ENCODE measurements around the gene PSMG1.
"Not testable (repeated sequence)": the region's sequence is repeated elsewhere in the genome, so short reads cannot be mapped to it uniquely, and the experiment has no call there.

PSMG1 gene

GRCh38 chr21:39188521-39189139 is 5.4 kb upstream of the PSMG1 start:
- DNase-seq (ENCODE audit: low spot score): no peak

DNA sequence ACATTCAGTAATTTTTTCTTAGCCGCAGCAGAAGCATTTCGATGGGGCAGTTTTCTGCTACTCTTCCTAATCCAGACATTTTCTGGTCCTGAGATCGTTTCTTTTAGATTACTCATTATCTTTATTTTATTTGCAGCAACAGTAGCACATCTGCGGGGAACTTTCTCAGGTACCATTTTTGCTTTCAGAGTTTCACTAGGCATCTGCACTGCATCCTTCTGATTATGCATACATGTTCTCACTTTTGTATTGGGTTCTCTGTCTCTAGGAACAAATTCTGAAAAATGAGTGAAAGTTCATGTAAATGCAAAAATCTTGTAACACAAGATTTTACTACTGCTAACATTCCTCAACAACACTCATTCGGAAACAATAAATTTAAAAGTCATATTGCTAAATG is 3.9 kb upstream of the PSMG1 start:
- DNase-seq (ENCODE audit: low spot score): no peak

- no peak for DNase-seq (ENCODE audit: low spot score)
Observed at GRCh38 chr21:39186676-39187075, 3.4 kb upstream of the PSMG1 start.

- no peak for DNase-seq (ENCODE audit: low spot score)
Observed at GRCh38 chr21:39185157-39185556, 1.9 kb upstream of the PSMG1 start.

GRCh38 chr21:39184050-39184980 is 1.1 kb upstream of the PSMG1 start:
- DNase-seq (ENCODE audit: low spot score): no peak

- no peak for DNase-seq (ENCODE audit: low spot score)
Observed at GRCh38 chr21:39182484-39183271, 573 bp downstream of the PSMG1 start.

DNA sequence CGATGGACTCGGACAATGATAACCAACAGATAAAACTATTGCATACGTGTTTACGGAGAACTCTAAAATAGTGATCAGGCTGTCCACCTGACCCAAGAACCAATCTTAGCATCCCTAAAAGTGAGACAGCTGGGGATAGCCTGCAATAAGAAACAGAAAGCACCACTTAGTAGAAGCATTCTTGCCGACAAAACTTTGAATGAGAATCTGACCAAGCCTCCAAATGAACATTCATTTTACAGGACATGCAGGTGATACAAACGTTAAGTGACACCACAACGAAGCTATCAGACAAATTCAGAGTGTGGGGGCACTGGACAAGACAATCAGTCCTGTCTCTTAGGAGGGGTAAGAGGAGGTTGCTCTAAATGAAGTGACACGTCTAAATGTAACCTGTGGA is 1.2 kb downstream of the PSMG1 start:
- DNase-seq (ENCODE audit: low spot score): no peak

DNA sequence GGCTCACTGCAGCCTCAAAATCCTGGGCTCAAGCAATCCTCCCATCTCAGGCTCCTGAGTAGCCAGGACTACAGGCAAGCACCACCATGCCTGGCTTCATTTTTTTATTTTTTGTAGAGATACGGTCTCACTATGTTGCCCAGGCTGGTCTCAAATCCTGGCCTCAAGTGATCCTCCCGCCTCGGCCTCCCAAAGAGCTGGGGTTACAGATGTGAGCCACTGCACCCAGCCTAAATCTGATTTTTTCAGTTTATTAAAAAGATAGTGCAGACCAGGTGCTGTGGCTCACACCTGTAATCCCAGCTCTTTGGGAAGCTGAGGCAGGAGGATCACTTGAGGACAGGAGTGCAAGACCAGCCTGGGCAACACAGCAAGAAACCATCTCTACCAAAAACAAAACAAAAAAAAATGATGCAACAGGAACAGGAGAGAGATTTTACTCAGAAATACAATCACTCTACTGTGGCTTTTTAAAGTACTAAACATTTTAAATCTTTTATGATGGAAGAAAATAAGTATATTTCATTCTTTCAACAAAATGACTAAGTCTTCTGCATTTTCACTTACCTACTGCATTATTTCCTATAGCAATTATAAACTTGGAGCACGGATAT is 1.9 kb downstream of the PSMG1 start:
- no peak for DNase-seq (ENCODE audit: low spot score)

DNA sequence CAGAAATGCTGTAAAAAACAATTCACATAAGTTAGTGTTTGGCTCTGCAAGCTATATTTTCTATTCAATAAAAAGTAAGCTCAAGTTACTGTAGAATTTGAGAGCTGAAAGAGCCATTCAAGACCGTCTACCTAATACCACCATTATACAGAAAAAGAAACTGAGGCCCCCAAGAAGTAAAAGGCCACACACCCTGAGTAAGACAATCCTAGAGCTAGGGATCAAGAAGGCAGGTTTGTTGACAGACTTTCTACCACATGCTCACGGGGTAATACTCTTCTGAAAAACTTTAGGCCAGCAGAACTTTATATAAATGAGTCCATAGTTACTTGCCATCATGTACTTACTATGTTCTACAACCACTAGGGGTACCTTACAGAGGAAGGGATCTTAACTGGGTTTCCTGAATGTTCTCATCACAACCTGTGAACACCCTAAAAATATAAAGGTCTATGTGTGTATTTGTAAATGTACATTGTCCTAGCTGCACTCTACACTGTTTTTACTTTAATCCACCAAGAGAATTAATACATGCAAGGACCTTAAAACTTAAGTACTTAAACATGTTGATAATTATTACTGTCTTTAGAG is 2.7 kb downstream of the PSMG1 start:
- DNase-seq (ENCODE audit: low spot score): no peak

GRCh38 chr21:39178421-39178820 is 4.8 kb downstream of the PSMG1 start:
- no peak for DNase-seq (ENCODE audit: low spot score)

DNA sequence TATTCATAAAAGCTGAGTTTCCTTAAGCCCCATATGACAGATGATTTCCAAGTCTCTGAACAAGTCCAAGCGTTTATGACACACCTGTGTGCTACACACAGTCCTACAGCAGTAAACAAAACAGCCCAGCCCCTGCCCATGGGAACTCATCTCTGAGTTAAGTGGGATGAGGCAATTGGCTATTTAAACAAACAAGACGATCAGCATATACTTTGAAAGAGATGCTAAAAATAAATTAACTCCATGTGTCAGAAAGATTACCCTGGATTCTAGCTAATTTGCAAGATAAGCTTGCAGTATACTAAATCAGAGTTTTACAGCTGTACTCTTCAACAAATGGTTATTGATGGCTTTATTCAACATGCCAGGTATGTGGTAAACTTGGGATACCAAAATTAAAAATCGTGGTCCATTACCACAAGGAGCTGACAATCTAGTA is 7.0 kb downstream of the PSMG1 start:
- no peak for DNase-seq (ENCODE audit: low spot score)

DNA sequence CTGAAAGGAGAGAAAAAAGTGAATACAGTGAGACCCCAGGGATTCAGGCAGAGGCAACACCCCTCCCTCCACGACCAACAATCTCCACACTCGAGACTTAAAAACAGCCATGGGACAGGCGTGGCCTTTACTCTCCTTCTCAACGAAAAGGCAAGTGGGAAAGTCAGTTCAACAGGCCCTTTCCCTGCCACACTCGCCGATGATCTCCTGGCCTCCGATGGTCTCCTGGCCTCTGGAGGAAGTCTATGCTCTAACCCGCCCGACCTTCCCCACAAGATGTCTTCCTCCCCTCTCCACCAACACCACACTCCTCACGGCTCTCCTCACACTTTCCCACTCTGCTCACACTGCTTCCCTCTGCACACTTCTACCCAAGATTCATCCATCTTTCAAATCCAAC is 7.6 kb downstream of the PSMG1 start:
- DNase-seq (ENCODE audit: low spot score): no peak

DNA sequence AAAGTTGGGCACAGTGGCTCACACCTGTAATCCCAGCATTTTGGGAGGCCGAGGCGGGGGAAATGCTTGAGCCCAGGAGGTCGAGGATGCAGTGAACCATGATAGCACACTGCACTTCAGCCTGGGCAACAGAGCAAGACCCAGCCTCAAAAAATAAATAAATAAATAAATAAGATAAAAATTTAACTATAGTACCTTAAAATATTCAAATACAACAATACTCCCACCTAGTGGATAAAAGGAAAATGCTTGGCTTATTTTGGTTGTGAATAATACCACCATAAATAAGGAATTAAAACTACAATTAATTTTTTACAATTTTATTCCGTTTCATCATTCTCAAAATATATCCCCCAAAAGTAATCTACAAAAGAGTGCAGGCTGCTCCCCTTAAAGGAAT is 8.1 kb downstream of the PSMG1 start:
- DNase-seq (ENCODE audit: low spot score): peak; percentile 30

GRCh38 chr21:39173716-39174680 is 9.3 kb downstream of the PSMG1 start:
- DNase-seq (ENCODE audit: low spot score): no peak

DNA sequence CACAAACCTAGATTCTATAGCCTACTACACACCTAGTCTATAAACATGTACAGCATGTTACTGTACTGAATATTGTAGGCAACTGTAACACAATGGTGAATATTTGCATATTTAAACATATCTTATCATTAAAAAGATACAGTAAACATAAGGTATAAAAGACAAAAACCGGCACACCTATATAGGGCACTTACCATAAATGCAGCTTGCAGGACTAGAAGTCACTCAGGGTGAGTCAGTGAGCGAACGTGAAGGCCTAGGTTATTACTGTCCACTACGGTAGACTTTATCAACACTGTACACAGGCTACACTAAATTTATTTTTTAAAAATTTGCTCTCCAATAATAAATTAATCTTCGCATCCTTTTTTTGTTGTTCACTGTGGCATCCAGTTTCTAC is 13.3 kb downstream of the PSMG1 start:
- DNase-seq (ENCODE audit: low spot score): no peak

- no peak for DNase-seq (ENCODE audit: low spot score)
Observed at GRCh38 chr21:39168800-39169199, 14.5 kb downstream of the PSMG1 start.

- DNase-seq (ENCODE audit: low spot score): no peak
Observed at GRCh38 chr21:39164523-39164922, 18.7 kb downstream of the PSMG1 start.

DNA sequence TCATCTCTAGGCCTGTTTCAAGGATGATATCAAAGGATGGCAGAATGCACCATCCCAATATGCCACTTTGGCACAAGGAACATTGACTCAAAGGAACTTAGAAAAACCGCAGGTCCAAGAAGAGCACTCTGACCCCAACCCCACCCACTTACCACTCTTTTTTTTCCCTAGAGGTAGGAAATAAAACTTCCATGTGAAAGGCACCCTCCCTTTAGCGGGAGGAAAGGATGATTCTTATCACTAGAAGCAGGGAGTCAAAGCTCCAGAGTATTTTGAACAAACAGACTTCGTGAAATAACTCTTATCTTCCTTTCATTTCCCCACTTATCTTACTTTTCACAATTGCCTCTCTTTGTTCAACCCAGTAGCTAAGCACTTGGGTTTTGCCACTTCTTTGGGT is 22.2 kb downstream of the PSMG1 start:
- DNase-seq (ENCODE audit: low spot score): no peak

DNA sequence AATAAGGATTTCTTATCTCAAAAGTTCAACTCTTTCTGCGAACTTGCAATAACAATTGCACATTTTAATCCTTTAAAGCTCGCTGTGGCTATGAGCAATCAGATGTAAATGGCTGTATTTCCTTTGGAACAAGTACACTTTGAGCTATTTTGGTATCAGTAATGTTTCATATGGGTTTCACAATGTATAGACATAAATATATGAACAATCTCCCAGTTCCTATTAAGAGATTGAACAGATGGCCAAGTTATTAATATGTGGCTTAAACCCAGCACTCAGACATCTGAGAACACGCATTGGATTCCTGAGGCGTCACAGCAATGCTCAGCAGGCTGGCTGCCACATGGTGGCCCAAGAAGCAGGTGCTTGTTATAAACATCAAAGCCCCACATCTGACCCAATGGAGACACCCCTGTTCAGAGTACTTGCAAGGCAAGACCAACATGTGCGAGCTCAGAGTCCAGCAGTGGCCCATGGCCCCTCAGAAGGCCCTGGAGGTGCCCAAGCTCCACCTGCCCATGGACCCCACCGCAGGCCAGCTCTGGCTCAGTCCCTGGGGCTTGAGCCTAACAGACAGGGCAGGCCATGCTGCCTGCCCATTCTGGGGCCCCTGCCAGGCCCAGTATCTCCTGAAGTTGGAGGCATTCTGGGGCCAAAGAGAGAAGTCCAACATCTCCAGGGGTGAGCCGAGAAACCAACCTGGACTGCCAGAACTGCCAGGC is 23.7 kb downstream of the PSMG1 start:
- DNase-seq (ENCODE audit: low spot score): no peak

DNA sequence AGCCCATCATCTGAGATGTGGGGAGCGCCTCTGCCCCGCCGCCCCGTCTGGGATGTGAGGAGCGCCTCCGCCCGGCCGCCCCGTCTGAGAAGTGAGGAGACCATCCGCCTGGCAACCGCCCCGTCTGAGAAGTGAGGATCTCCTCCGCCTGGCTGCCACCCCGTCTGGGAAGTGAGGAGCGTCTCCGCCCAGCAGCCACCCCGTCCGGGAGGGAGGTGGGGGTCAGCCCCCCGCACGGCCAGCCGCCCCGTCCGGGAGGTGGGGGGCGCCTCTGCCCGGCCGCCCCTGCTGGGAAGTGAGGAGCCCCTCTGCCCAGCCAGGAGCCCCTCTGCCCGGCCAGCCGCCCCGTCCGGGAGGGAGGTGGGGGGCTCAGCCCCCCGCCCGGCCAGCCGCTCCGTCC is 26.0 kb downstream of the PSMG1 start:
- not testable (repeated sequence) for DNase-seq (ENCODE audit: low spot score)
